Measurements from ENCODE around the gene NDE1.
"Not testable (repeated sequence)": the region's sequence is repeated elsewhere in the genome, so short reads cannot be mapped to it uniquely, and the experiment has no call there.

Gene NDE1

GRCh38 chr16:15652293-15653001 is 2.4 kb downstream of the NDE1 start:
- no peak for DNase-seq

- DNase-seq, result no peak
These were observed 3.2 kb downstream of the NDE1 start for GRCh38 chr16:15653227-15653626.

GRCh38 chr16:15654591-15654990 is 4.5 kb downstream of the NDE1 start:
- no peak for DNase-seq

- DNase-seq, result not testable (repeated sequence)
These were observed 5.5 kb downstream of the NDE1 start for GRCh38 chr16:15655561-15655960.

- no peak for DNase-seq
These were observed 8.1 kb downstream of the NDE1 start for GRCh38 chr16:15658149-15658548.

GRCh38 chr16:15658556-15658955 is 8.5 kb downstream of the NDE1 start:
- DNase-seq, result no peak

GRCh38 chr16:15660203-15660601 is 10.2 kb downstream of the NDE1 start:
- DNase-seq, result no peak

GRCh38 chr16:15665107-15665506 is 15.1 kb downstream of the NDE1 start:
- DNase-seq, result no peak

GRCh38 chr16:15667091-15667742 is 17.2 kb downstream of the NDE1 start:
- no peak for DNase-seq

GRCh38 chr16:15671530-15672117 is 21.6 kb downstream of the NDE1 start:
- no peak for DNase-seq

- not testable (repeated sequence) for DNase-seq
These were observed 22.1 kb downstream of the NDE1 start for GRCh38 chr16:15672127-15672513.

- peak; percentile 75 for DNase-seq
These were observed 22.6 kb downstream of the NDE1 start for GRCh38 chr16:15672514-15673167.

GRCh38 chr16:15674571-15674970 is 24.5 kb downstream of the NDE1 start:
- DNase-seq, result no peak

GRCh38 chr16:15676506-15676905 is 26.5 kb downstream of the NDE1 start:
- DNase-seq, result no peak

GRCh38 chr16:15677447-15677846 is 27.4 kb downstream of the NDE1 start:
- no peak for DNase-seq

GRCh38 chr16:15682105-15682570 is 32.1 kb downstream of the NDE1 start:
- peak; percentile 41 for DNase-seq

- DNase-seq, result no peak
These were observed 36.2 kb downstream of the NDE1 start for GRCh38 chr16:15686287-15686686.

GRCh38 chr16:15689290-15689689 is 39.2 kb downstream of the NDE1 start:
- DNase-seq, result no peak

- no peak for DNase-seq
These were observed 40.3 kb downstream of the NDE1 start for GRCh38 chr16:15690296-15690695.

- DNase-seq, result no peak
These were observed 41.0 kb downstream of the NDE1 start for GRCh38 chr16:15691046-15691445.

GRCh38 chr16:15692508-15692907 is 42.5 kb downstream of the NDE1 start:
- not testable (repeated sequence) for DNase-seq

GRCh38 chr16:15694499-15694898 is 44.5 kb downstream of the NDE1 start:
- no peak for DNase-seq

- no peak for DNase-seq
These were observed 49.8 kb downstream of the NDE1 start for GRCh38 chr16:15699819-15700218.

- no peak for DNase-seq
These were observed 51.3 kb downstream of the NDE1 start for GRCh38 chr16:15701367-15701766.
